Measurements from ENCODE around the gene ZBED2. TPM values are rescaled to one million over a fixed set of nuclear protein-coding genes. Genes with fewer than 3 reads are reported as not detected.

ZBED2 gene
- total RNA-seq, 4 donors from 2014 or later = not detected

DNA sequence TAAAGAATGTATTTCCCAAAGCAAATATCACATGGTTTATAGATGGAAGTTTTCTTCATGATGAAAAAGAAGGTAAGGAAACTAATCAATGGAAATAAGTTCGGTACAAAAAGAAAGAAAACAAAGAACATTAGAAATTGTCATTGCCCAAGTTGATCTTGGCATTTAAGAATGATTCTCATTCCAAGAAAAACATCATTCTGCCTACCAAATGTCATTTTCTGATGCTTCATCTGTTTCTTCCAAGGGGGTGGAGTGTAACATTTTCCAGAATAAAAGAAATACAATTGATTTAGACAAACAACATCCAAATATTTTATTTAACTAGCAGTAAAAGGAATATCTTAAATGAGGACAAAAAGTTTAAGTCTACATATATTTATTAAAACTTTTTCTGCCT lies 3.0 kb upstream of the ZBED2 start:
- TF ChIP-seq CTCF (IDR thresholded peaks at IDR 0.05 in 4 of 5, conservative IDR thresholded peaks at IDR 0.05 in 1 of 5) = no peak
- TF ChIP-seq POLR2A (IDR thresholded peaks at IDR 0.05) = no peak
- no peaks in the 10 kb centered on the region for H3K27me3 ChIP-seq
- no peak for DNase-seq
- ATAC-seq = no peak
- no peaks in the 10 kb centered on the region for H3K9me3 ChIP-seq
- no peaks in the 10 kb centered on the region for H3K36me3 ChIP-seq
- H3K4me3 ChIP-seq = no peak overlapping the region
- intact Hi-C loops (cut with DNase I; ENCODE audit: low total_unique reads) = no loop called here
- in situ Hi-C loops (cut with MboI; ENCODE audit: low sequenced_read_pairs in 4 of 4) = no loop called here
- no peaks in the 10 kb centered on the region for H3K4me1 ChIP-seq
- H3K27ac ChIP-seq = no peak overlapping the region

DNA sequence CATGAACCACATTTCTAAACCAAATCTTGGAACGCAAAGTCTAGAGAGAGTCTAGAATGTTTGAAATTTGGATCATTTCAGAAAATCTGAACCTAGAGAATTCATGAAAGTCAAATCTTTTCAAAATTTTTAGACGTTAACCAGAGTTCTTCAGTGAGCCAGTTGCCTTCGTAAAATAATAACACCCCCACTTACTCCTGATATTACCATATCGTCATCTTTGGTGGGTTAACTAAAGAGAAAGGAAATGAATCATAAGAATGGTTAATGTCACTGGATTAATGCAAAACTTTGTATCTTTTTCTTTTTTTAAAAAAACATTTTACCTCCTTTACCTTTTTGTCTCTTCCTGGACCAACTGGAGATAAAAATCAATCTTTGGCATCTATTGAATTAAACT lies 1.2 kb upstream of the ZBED2 start:
- intact Hi-C loops (cut with DNase I; ENCODE audit: low total_unique reads) = no loop called here

GRCh38 chr3:111594781-111595180 lies 365 bp downstream of the ZBED2 start:
- TF ChIP-seq CTCF (IDR thresholded peaks at IDR 0.05 in 4 of 5, conservative IDR thresholded peaks at IDR 0.05 in 1 of 5) (no peak), POLR2A (IDR thresholded peaks at IDR 0.05) (no peak)
- H3K4me3 ChIP-seq = no peak overlapping the region
- in situ Hi-C loops (cut with MboI; ENCODE audit: low sequenced_read_pairs in 4 of 4) = no loop called here

More for the DNA sequence above, 1.2 kb upstream of the ZBED2 start:
- ATAC-seq = no peak
- no peaks in the 10 kb centered on the region for H3K9me3 ChIP-seq
- H3K27ac ChIP-seq = no peak overlapping the region
- in situ Hi-C loops (cut with MboI; ENCODE audit: low sequenced_read_pairs in 4 of 4) = no loop called here
- H3K27me3 ChIP-seq = no peaks in the 10 kb centered on the region
- TF ChIP-seq CTCF (IDR thresholded peaks at IDR 0.05 in 4 of 5, conservative IDR thresholded peaks at IDR 0.05 in 1 of 5) = no peak
- TF ChIP-seq POLR2A (IDR thresholded peaks at IDR 0.05) = no peak
- H3K4me1 ChIP-seq = no peaks in the 10 kb centered on the region
- no peak for DNase-seq
- no peak overlapping the region for H3K4me3 ChIP-seq
- H3K36me3 ChIP-seq = no peaks in the 10 kb centered on the region

DNA sequence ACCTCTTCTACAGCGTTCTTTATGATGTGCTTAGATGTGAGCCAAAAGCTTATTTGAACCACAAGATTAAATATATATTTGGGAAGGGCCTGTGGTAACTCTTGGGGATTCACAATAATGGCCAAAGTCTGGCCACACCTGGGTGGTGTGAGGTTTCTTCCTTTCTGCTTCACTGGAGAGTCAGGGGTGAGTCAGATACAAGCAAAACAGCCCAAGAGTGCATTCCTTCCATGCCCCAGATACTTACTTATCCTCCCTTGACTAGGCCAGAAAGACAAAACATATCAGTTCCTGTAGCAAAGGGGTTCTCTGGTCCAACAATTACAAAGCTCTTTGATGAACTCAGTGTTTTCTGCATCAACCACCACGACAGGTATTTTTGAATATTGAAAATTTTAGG lies 941 bp downstream of the ZBED2 start:
- H3K9me3 ChIP-seq = no peaks in the 10 kb centered on the region
- DNase-seq (no peak), ATAC-seq (no peak)
- TF ChIP-seq CTCF (IDR thresholded peaks at IDR 0.05 in 4 of 5, conservative IDR thresholded peaks at IDR 0.05 in 1 of 5) = no peak
- TF ChIP-seq POLR2A (IDR thresholded peaks at IDR 0.05) = no peak
- no peaks in the 10 kb centered on the region for H3K27me3 ChIP-seq
- in situ Hi-C loops (cut with MboI; ENCODE audit: low sequenced_read_pairs in 4 of 4) (no loop called here), intact Hi-C loops (cut with DNase I; ENCODE audit: low total_unique reads) (no loop called here)
- no peaks in the 10 kb centered on the region for H3K4me1 ChIP-seq
- no peak overlapping the region for H3K4me3 ChIP-seq
- H3K36me3 ChIP-seq = no peaks in the 10 kb centered on the region
- no peak overlapping the region for H3K27ac ChIP-seq

More at GRCh38 chr3:111594781-111595180, 365 bp downstream of the ZBED2 start:
- intact Hi-C loops (cut with DNase I; ENCODE audit: low total_unique reads) = no loop called here
- no peak for ATAC-seq
- H3K9me3 ChIP-seq = no peaks in the 10 kb centered on the region
- H3K27me3 ChIP-seq = no peaks in the 10 kb centered on the region
- no peaks in the 10 kb centered on the region for H3K4me1 ChIP-seq
- DNase-seq = no peak
- H3K27ac ChIP-seq = no peak overlapping the region
- H3K36me3 ChIP-seq = no peaks in the 10 kb centered on the region

DNA sequence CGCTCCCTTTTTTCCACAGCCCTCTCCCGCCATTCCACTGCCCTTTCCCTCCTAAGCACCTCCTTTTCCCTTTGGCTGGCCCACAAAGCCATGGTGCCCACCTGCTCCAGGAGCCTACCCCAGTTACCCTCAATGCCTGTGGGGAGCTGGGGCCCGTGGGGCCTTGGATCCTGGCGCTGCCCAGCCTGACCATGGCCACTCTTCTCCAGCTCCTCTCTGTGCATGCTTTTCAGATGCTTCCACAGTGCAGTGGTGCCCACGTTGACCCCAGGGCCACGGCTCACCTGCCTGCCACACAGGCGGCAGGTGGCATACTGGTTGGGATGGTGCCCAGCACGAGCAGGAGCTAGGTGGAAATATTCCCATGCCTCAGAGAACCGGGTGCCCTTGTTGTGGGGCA lies 1.5 kb downstream of the ZBED2 start:
- no peaks in the 10 kb centered on the region for H3K4me1 ChIP-seq
- no peak overlapping the region for H3K27ac ChIP-seq
- in situ Hi-C loops (cut with MboI; ENCODE audit: low sequenced_read_pairs in 4 of 4) (no loop called here), intact Hi-C loops (cut with DNase I; ENCODE audit: low total_unique reads) (no loop called here)
- no peak for ATAC-seq
- no peaks in the 10 kb centered on the region for H3K27me3 ChIP-seq
- H3K9me3 ChIP-seq = no peaks in the 10 kb centered on the region
- H3K4me3 ChIP-seq = no peak overlapping the region
- TF ChIP-seq POLR2A (IDR thresholded peaks at IDR 0.05) (no peak), CTCF (IDR thresholded peaks at IDR 0.05 in 4 of 5, conservative IDR thresholded peaks at IDR 0.05 in 1 of 5) (no peak)
- no peaks in the 10 kb centered on the region for H3K36me3 ChIP-seq
- DNase-seq = no peak
